ENCODE results near the gene ZNF2. TPM values are rescaled to one million over a fixed set of nuclear protein-coding genes. Genes with fewer than 3 reads are reported as not detected.

Gene ZNF2
- total and polyA plus RNA-seq, 2 of the 13 experiments (the other 11 are each of a cell fraction or from before 2014, with no cell fraction given) = 4.3 to 6.1 TPM

DNA sequence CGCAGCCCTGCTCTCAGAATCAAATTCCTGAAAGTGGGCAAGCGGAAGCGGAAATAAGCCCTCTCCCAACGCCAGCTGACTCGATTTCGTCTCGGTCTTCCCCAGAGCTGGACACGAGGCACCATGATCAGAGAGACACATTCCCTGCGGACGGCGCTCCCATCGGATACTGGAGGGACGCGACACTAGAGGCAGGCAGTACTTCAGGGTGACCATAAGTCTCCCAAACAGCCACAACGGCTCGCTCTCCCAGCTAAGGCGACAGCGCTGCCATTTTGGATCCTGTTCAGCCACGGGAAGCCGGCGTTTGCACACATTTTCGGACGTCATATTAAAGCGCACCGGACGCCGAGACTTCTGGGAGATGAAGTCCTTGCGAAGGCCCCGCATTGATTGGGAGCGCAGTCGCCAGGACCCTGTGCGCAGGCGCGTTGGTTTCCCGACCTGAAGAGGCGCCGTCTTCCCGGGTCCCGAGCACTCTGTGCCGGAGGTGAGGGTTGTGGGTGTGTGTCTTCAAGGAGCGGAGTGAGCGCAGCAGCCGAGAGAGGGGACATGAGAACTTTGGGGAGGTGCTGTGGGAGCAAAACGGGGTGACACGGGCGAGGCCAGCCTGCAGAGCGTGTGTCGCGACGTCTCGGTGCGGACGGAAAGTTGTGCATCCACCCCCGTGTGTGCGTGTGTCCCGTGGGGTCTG lies at the start of gene ZNF2 (continued):
- TF ChIP-seq JUNB (CRISPR knock-in tag; IDR thresholded peaks at IDR 0.05; ENCODE audit: borderline replicate concordance) = no peak; the same call in 1 of the 2 replicates
- TF ChIP-seq PHB2 (IDR thresholded peaks at IDR 0.05; ENCODE audit: partially characterized antibody) = no peak
- no peak for TF ChIP-seq TCF7L2 (IDR thresholded peaks at IDR 0.05; ENCODE audit: low read depth, low read length)
- TF ChIP-seq, protein P1, sequence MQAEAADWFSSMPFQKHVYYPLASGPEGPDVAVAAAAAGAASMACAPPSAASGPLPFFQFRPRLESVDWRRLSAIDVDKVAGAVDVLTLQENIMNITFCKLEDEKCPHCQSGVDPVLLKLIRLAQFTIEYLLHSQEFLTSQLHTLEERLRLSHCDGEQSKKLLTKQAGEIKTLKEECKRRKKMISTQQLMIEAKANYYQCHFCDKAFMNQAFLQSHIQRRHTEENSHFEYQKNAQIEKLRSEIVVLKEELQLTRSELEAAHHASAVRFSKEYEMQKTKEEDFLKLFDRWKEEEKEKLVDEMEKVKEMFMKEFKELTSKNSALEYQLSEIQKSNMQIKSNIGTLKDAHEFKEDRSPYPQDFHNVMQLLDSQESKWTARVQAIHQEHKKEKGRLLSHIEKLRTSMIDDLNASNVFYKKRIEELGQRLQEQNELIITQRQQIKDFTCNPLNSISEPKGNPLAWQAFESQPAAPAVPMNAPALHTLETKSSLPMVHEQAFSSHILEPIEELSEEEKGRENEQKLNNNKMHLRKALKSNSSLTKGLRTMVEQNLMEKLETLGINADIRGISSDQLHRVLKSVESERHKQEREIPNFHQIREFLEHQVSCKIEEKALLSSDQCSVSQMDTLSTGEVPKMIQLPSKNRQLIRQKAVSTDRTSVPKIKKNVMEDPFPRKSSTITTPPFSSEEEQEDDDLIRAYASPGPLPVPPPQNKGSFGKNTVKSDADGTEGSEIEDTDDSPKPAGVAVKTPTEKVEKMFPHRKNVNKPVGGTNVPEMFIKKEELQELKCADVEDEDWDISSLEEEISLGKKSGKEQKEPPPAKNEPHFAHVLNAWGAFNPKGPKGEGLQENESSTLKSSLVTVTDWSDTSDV (CRISPR knock-in tag; IDR thresholded peaks at IDR 0.05) = peak; percentile 89
- peak; percentile 99 for TF ChIP-seq MTF1 (CRISPR knock-in tag; IDR thresholded peaks at IDR 0.05)
- no peak for TF ChIP-seq FOSL1 (CRISPR knock-in tag; IDR thresholded peaks at IDR 0.05; ENCODE audit: borderline replicate concordance)
- TF ChIP-seq ZNF704 (CRISPR knock-in tag; IDR thresholded peaks at IDR 0.05; ENCODE audit: borderline replicate concordance) = peak; percentile 68; the same call in 1 of the 2 replicates
- TF ChIP-seq SPEN (CRISPR knock-in tag; IDR thresholded peaks at IDR 0.05; ENCODE audit: low read depth) = peak; percentile 90
- no peak for TF ChIP-seq NR2F1 (CRISPR knock-in tag; IDR thresholded peaks at IDR 0.05)
- TF ChIP-seq RBM39 (IDR thresholded peaks at IDR 0.05; ENCODE audit: low read depth, low read length, poor library complexity, severe bottlenecking) = peak; percentile 75
- TF ChIP-seq ZNF256 (CRISPR knock-in tag; conservative IDR thresholded peaks at IDR 0.05) = 0 out of 2 replicates have a peak, but pooled peaks have one; percentile 36
- no peak; the same call in 1 of the 2 replicates for TF ChIP-seq ZFP36L1 (CRISPR knock-in tag; IDR thresholded peaks at IDR 0.05)
- 0 out of 2 replicates have a peak, but pooled peaks have one; percentile 37 for TF ChIP-seq ZNF263 (CRISPR knock-in tag; IDR thresholded peaks at IDR 0.05)
- TF ChIP-seq ZNF674 (CRISPR knock-in tag; IDR thresholded peaks at IDR 0.05; ENCODE audit: low read depth) = no peak
- TF ChIP-seq ZNF205 (CRISPR knock-in tag; IDR thresholded peaks at IDR 0.05) = peak; percentile 93
- no peak for TF ChIP-seq NPAS2 (CRISPR knock-in tag; IDR thresholded peaks at IDR 0.05; ENCODE audit: borderline replicate concordance)
- TF ChIP-seq SMAD9 (CRISPR knock-in tag; IDR thresholded peaks at IDR 0.05) = no peak; the same call in 1 of the 2 replicates
- peak; percentile 96; the same call in 1 of the 2 replicates for TF ChIP-seq KDM3A (CRISPR knock-in tag; IDR thresholded peaks at IDR 0.05; ENCODE audit: low read depth)
- TF ChIP-seq ELF1 (CRISPR knock-in tag; IDR thresholded peaks at IDR 0.05) = peak; percentile 88
- peak; percentile 30; the same call in 1 of the 2 replicates for TF ChIP-seq MTA1 (CRISPR knock-in tag; IDR thresholded peaks at IDR 0.05; ENCODE audit: borderline replicate concordance)
- TF ChIP-seq NFE2 (CRISPR knock-in tag; IDR thresholded peaks at IDR 0.05) = no peak
- no peak; the same call in 1 of the 2 replicates for TF ChIP-seq MTF2 (CRISPR knock-in tag; IDR thresholded peaks at IDR 0.05; ENCODE audit: borderline replicate concordance)
- TF ChIP-seq ETV5 (CRISPR knock-in tag; IDR thresholded peaks at IDR 0.05; ENCODE audit: borderline replicate concordance) = peak; percentile 66
- peak; percentile 88 for TF ChIP-seq ZKSCAN8 (CRISPR knock-in tag; IDR thresholded peaks at IDR 0.05; ENCODE audit: borderline replicate concordance)
- TF ChIP-seq POLR2AphosphoS5 (IDR thresholded peaks at IDR 0.05; ENCODE audit: low read depth, low read length) = peak; percentile 98
- TF ChIP-seq TEAD2 (CRISPR knock-in tag; IDR thresholded peaks at IDR 0.05) = 0 out of 2 replicates have a peak, but pooled peaks have one; percentile 42
- 0 out of 2 replicates have a peak, but pooled peaks have one; percentile 38 for TF ChIP-seq THYN1 (CRISPR knock-in tag; IDR thresholded peaks at IDR 0.05; ENCODE audit: borderline replicate concordance, low read depth)
- no peak for TF ChIP-seq ZNF556 (CRISPR knock-in tag; IDR thresholded peaks at IDR 0.05; ENCODE audit: borderline replicate concordance)

Measured in HepG2 (cell line).